ENCODE results near the gene MAOB.

- TF ChIP-seq POLR2A (IDR thresholded peaks at IDR 0.05) = no peak
- TF ChIP-seq, protein P1, sequence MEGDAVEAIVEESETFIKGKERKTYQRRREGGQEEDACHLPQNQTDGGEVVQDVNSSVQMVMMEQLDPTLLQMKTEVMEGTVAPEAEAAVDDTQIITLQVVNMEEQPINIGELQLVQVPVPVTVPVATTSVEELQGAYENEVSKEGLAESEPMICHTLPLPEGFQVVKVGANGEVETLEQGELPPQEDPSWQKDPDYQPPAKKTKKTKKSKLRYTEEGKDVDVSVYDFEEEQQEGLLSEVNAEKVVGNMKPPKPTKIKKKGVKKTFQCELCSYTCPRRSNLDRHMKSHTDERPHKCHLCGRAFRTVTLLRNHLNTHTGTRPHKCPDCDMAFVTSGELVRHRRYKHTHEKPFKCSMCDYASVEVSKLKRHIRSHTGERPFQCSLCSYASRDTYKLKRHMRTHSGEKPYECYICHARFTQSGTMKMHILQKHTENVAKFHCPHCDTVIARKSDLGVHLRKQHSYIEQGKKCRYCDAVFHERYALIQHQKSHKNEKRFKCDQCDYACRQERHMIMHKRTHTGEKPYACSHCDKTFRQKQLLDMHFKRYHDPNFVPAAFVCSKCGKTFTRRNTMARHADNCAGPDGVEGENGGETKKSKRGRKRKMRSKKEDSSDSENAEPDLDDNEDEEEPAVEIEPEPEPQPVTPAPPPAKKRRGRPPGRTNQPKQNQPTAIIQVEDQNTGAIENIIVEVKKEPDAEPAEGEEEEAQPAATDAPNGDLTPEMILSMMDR (IDR thresholded peaks at IDR 0.05) = no peak
- TF ChIP-seq EP300 (IDR thresholded peaks at IDR 0.05) = no peak
Measured at GRCh38 chrX:43717161-43717560, 165.1 kb downstream of the MAOB start.

Measured in stomach (tissue), 4 donors.